Astrocyte (in vitro differentiated cells and primary cell): Measurements from ENCODE around the gene LRRC4.

Experiments used
- EZH2 ChIP-seq: IDR thresholded peaks from 2 replicates; pipeline ENCODE4 v1.6.1; 2012; ENCODE audit warnings: mild to moderate bottlenecking, low read length, inconsistent platforms; ENCODE audit not compliant: insufficient read depth
- TF ChIP-seq, protein P1 (sequence below): IDR thresholded peaks from 2 replicates; pipeline ENCODE4 v1.5.1; 2011; ENCODE audit warnings: low read depth, mild to moderate bottlenecking, inconsistent platforms, low read length, moderate library complexity; ENCODE audit not compliant: insufficient read depth

DNA sequence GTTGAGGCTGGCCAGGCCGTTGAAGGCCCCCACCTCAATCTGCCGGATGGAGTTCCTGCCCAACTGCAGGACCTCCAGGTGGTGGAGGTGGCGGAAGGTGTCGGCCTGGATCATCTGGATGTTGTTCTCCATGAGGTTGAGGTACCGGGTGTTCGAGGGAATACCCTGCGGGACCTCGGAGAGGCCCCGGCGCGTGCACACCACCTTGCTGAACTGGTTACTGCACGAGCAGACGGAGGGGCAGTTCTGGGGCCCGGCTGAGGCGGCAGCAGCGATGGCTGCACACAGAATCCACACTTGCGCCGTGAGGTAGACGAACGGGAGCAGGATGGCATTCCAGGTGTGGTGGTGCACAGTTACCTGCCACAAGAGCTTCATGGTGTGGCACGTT, 979 bp downstream of the LRRC4 start:
- TF ChIP-seq, protein P1, sequence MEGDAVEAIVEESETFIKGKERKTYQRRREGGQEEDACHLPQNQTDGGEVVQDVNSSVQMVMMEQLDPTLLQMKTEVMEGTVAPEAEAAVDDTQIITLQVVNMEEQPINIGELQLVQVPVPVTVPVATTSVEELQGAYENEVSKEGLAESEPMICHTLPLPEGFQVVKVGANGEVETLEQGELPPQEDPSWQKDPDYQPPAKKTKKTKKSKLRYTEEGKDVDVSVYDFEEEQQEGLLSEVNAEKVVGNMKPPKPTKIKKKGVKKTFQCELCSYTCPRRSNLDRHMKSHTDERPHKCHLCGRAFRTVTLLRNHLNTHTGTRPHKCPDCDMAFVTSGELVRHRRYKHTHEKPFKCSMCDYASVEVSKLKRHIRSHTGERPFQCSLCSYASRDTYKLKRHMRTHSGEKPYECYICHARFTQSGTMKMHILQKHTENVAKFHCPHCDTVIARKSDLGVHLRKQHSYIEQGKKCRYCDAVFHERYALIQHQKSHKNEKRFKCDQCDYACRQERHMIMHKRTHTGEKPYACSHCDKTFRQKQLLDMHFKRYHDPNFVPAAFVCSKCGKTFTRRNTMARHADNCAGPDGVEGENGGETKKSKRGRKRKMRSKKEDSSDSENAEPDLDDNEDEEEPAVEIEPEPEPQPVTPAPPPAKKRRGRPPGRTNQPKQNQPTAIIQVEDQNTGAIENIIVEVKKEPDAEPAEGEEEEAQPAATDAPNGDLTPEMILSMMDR: no peak
- no peak for TF ChIP-seq EZH2
